Hepatocyte (in vitro differentiated cells): ENCODE results near the gene LRRC51. TPM values are rescaled to one million over a fixed set of nuclear protein-coding genes. Genes with fewer than 3 reads are reported as not detected.

Experiments used
- DNase-seq: peaks from one replicate; pipeline ENCODE4 v3.0.0-alpha.2; 2016; ENCODE audit warnings: low spot score
- H2AFZ ChIP-seq: fragments of 200-600 bp; sonication (generic); 2 replicates; pipeline ENCODE4 v1.6.0; 2016; ENCODE audit warnings: antibody characterized with exemption, mild to moderate bottlenecking
- H3K27ac ChIP-seq: fragments of 200-600 bp; sonication (generic); 2 replicates; pipeline ENCODE4 v1.5.1; 2016; ENCODE audit warnings: mild to moderate bottlenecking
- H3K27me3 ChIP-seq: fragments of 200-600 bp; sonication (generic); 2 replicates; pipeline ENCODE4 v1.6.1; 2016
- H3K36me3 ChIP-seq: fragments of 200-600 bp; sonication (generic); replicated peaks from 2 replicates; pipeline ENCODE4 v1.5.1; 2016; ENCODE audit warnings: low read depth; ENCODE audit not compliant: insufficient read depth
- H3K4me1 ChIP-seq: fragments of 200-600 bp; sonication (generic); 2 replicates; pipeline ENCODE4 v1.5.1; 2016; ENCODE audit warnings: mild to moderate bottlenecking, moderate library complexity; ENCODE audit not compliant: insufficient read depth
- H3K4me2 ChIP-seq: fragments of 200-600 bp; sonication (generic); 2 replicates; pipeline ENCODE4 v1.6.0; 2016
- H3K4me3 ChIP-seq: fragments of 200-600 bp; sonication (generic); 2 replicates; pipeline ENCODE4 v1.5.1; 2016; ENCODE audit warnings: mild to moderate bottlenecking
- H3K79me2 ChIP-seq: fragments of 200-600 bp; sonication (generic); 2 replicates; pipeline ENCODE4 v1.6.0; 2017; ENCODE audit warnings: mild to moderate bottlenecking
- H3K9me2 ChIP-seq: fragments of 200-600 bp; sonication (generic); replicated peaks from 2 replicates; pipeline ENCODE4 v1.6.0; 2017; ENCODE audit warnings: mild to moderate bottlenecking; ENCODE audit not compliant: insufficient read depth
- H3K9me3 ChIP-seq: fragments of 200-600 bp; sonication (generic); 2 replicates; pipeline ENCODE4 v1.5.1; 2016; ENCODE audit warnings: low read depth, mild to moderate bottlenecking
- H4K20me1 ChIP-seq: fragments of 200-600 bp; sonication (generic); 2 replicates; pipeline ENCODE4 v1.6.0; 2016; ENCODE audit warnings: mild to moderate bottlenecking; ENCODE audit not compliant: insufficient read depth, poor library complexity, severe bottlenecking
- CTCF ChIP-seq: fragments of 200-600 bp; sonication (generic); IDR thresholded peaks from 2 replicates; pipeline ENCODE4 v1.5.1; 2016; ENCODE audit warnings: antibody characterized with exemption, mild to moderate bottlenecking; ENCODE audit not compliant: poor library complexity
- EZH2 ChIP-seq: fragments of 200-600 bp; sonication (generic); IDR thresholded peaks from 2 replicates; pipeline ENCODE4 v1.6.1; 2016; ENCODE audit warnings: antibody characterized with exemption, mild to moderate bottlenecking, borderline replicate concordance
- EZH2phosphoT487 ChIP-seq: fragments of 200-600 bp; sonication (generic); IDR thresholded peaks from one replicate; pipeline ENCODE4 v1.6.1; 2018; ENCODE audit warnings: antibody characterized with exemption, mild to moderate bottlenecking, low read depth, moderate library complexity; ENCODE audit not compliant: unreplicated experiment, severe bottlenecking
- WGBS: methylation state at CpG from one replicate; pipeline ENCODE4 v1.1.6; 2016; ENCODE audit warnings: low lambda C conversion rate; ENCODE audit errors: missing lambda C conversion rate; 5-methylcytosine and 5-hydroxymethylcytosine counted together
- polyA plus RNA-seq: library from polyadenylated mRNA; unstranded; fragments of >200 nt; fragmentation: Nextera tagmentation; extraction: Ambion mirVana; gene quantifications from 2 replicates; pipeline ENCODE4 v1.2.1, GENCODE V29; 2016
- total RNA-seq: library from RNA; depleted of rRNA; stranded (reverse); fragments of >200 nt; gene quantifications from 2 replicates; pipeline ENCODE4 v1.2.3, GENCODE V29; 2014

Gene LRRC51
- total and polyA plus RNA-seq, 2 experiments from 2014 or later: 2.1 to 3.7 TPM

GRCh38 chr11:72112143-72112977, 31.7 kb downstream of the LRRC51 start, which contains the start of gene ANAPC15:
Gene ANAPC15 (minus strand): TSS chr11:72112695. CDS start chr11:72111276, 1,419 bp downstream.
- Histone ChIP-seq H3K9me2 (no peaks in the 10 kb centered on the region), H3K4me2 (peak within 1 kb of the TSS; percentile 75), H3K79me2 (no peaks in the 10 kb centered on the region), H3K36me3 (no peaks in the 10 kb centered on the region), H3K4me3 (peak within 1 kb of the TSS; percentile 7), H3K27ac (peak within 1 kb of the TSS; percentile 90), H3K27me3 (no peaks in the 10 kb centered on the region), H4K20me1 (no peaks in the 10 kb centered on the region), H3K9me3 (no peaks in the 10 kb centered on the region), H2AFZ (peak within 1 kb of the TSS; percentile 68), H3K4me1 (peaks cover 12% of the 10 kb centered on the region)
- DNase-seq: peak; percentile 98
- TF ChIP-seq EZH2phosphoT487 (no peak), CTCF (no peak), EZH2 (no peak)
- 2% methylated on average over 49 of the region's 49 CpGs for WGBS

GRCh38 chr11:72112978-72113808, 32.5 kb downstream of the LRRC51 start:
- no peaks in the 10 kb centered on the region for H3K27me3 ChIP-seq
- 66% methylated on average over 9 of the region's 9 CpGs for WGBS
- H3K9me2 ChIP-seq: no peaks in the 10 kb centered on the region
- TF ChIP-seq EZH2phosphoT487: no peak
- TF ChIP-seq CTCF: no peak
- no peak for TF ChIP-seq EZH2
- H3K4me3 ChIP-seq: peak overlapping the region; percentile 7
- no peak for DNase-seq
- no peaks in the 10 kb centered on the region for H3K9me3 ChIP-seq
- no peaks in the 10 kb centered on the region for H3K36me3 ChIP-seq
- no peaks in the 10 kb centered on the region for H3K79me2 ChIP-seq
- peak overlapping the region; percentile 75 for H3K4me2 ChIP-seq
- H4K20me1 ChIP-seq: no peaks in the 10 kb centered on the region
- H3K27ac ChIP-seq: peak overlapping the region; percentile 90
- H2AFZ ChIP-seq: peak overlapping the region; percentile 68
- H3K4me1 ChIP-seq: peaks cover 12% of the 10 kb centered on the region

GRCh38 chr11:72114570-72114969, 33.9 kb downstream of the LRRC51 start:
- peak; percentile 2 for DNase-seq
- Histone ChIP-seq H3K4me2 (no peak overlapping the region), H3K9me3 (no peaks in the 10 kb centered on the region), H2AFZ (no peak overlapping the region), H3K4me3 (no peak overlapping the region), H3K4me1 (peaks cover 12% of the 10 kb centered on the region), H3K27ac (no peak overlapping the region), H3K27me3 (no peaks in the 10 kb centered on the region), H4K20me1 (no peaks in the 10 kb centered on the region), H3K79me2 (no peaks in the 10 kb centered on the region), H3K9me2 (no peaks in the 10 kb centered on the region), H3K36me3 (no peaks in the 10 kb centered on the region)
- WGBS: 100% methylated on average over 1 of the region's 1 CpG
- TF ChIP-seq EZH2phosphoT487: no peak
- TF ChIP-seq EZH2: no peak
- no peak for TF ChIP-seq CTCF
